ENCODE results near the gene HMCN1.

- TF ChIP-seq, protein P1, sequence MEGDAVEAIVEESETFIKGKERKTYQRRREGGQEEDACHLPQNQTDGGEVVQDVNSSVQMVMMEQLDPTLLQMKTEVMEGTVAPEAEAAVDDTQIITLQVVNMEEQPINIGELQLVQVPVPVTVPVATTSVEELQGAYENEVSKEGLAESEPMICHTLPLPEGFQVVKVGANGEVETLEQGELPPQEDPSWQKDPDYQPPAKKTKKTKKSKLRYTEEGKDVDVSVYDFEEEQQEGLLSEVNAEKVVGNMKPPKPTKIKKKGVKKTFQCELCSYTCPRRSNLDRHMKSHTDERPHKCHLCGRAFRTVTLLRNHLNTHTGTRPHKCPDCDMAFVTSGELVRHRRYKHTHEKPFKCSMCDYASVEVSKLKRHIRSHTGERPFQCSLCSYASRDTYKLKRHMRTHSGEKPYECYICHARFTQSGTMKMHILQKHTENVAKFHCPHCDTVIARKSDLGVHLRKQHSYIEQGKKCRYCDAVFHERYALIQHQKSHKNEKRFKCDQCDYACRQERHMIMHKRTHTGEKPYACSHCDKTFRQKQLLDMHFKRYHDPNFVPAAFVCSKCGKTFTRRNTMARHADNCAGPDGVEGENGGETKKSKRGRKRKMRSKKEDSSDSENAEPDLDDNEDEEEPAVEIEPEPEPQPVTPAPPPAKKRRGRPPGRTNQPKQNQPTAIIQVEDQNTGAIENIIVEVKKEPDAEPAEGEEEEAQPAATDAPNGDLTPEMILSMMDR (conservative IDR thresholded peaks at IDR 0.05; ENCODE audit: low read depth in 2 of 2) = no peak
- TF ChIP-seq POLR2AphosphoS5 (IDR thresholded peaks at IDR 0.05; ENCODE audit: low read depth) = no peak
- no peak for TF ChIP-seq CREB1 (CRISPR knock-in tag; IDR thresholded peaks at IDR 0.05; ENCODE audit: low read depth)
- TF ChIP-seq EZH2 (IDR thresholded peaks at IDR 0.05; ENCODE audit: low read depth, unreplicated experiment) = no peak
- TF ChIP-seq EZH2phosphoT487 (IDR thresholded peaks at IDR 0.05; ENCODE audit: unreplicated experiment) = no peak
- TF ChIP-seq, protein P2, sequence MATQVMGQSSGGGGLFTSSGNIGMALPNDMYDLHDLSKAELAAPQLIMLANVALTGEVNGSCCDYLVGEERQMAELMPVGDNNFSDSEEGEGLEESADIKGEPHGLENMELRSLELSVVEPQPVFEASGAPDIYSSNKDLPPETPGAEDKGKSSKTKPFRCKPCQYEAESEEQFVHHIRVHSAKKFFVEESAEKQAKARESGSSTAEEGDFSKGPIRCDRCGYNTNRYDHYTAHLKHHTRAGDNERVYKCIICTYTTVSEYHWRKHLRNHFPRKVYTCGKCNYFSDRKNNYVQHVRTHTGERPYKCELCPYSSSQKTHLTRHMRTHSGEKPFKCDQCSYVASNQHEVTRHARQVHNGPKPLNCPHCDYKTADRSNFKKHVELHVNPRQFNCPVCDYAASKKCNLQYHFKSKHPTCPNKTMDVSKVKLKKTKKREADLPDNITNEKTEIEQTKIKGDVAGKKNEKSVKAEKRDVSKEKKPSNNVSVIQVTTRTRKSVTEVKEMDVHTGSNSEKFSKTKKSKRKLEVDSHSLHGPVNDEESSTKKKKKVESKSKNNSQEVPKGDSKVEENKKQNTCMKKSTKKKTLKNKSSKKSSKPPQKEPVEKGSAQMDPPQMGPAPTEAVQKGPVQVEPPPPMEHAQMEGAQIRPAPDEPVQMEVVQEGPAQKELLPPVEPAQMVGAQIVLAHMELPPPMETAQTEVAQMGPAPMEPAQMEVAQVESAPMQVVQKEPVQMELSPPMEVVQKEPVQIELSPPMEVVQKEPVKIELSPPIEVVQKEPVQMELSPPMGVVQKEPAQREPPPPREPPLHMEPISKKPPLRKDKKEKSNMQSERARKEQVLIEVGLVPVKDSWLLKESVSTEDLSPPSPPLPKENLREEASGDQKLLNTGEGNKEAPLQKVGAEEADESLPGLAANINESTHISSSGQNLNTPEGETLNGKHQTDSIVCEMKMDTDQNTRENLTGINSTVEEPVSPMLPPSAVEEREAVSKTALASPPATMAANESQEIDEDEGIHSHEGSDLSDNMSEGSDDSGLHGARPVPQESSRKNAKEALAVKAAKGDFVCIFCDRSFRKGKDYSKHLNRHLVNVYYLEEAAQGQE (IDR thresholded peaks at IDR 0.05; ENCODE audit: unreplicated experiment) = no peak
- TF ChIP-seq JUNB (IDR thresholded peaks at IDR 0.05; ENCODE audit: unreplicated experiment) = no peak
- TF ChIP-seq STAT1 (IDR thresholded peaks at IDR 0.05; ENCODE audit: unreplicated experiment) = no peak
- no peak for TF ChIP-seq NANOG (IDR thresholded peaks at IDR 0.05; ENCODE audit: borderline replicate concordance)
- TF ChIP-seq, protein P3, sequence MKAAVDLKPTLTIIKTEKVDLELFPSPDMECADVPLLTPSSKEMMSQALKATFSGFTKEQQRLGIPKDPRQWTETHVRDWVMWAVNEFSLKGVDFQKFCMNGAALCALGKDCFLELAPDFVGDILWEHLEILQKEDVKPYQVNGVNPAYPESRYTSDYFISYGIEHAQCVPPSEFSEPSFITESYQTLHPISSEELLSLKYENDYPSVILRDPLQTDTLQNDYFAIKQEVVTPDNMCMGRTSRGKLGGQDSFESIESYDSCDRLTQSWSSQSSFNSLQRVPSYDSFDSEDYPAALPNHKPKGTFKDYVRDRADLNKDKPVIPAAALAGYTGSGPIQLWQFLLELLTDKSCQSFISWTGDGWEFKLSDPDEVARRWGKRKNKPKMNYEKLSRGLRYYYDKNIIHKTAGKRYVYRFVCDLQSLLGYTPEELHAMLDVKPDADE (IDR thresholded peaks at IDR 0.05) = no peak
- no peak for TF ChIP-seq ZNF331 (CRISPR knock-in tag; IDR thresholded peaks at IDR 0.05; ENCODE audit: low read depth)
- TF ChIP-seq ZNF114 (CRISPR knock-in tag; IDR thresholded peaks at IDR 0.05) = no peak
These were observed 1.5 kb downstream of the HMCN1 start for GRCh38 chr1:185735701-185736064.
